Upper lobe of left lung (tissue), 4 donors: Measurements from ENCODE around the gene COL17A1.

Experiments used
- CTCF ChIP-seq, 6 experiments: fragments of 450-650 bp in 4 of 6; fragments of 200-600 bp in 2 of 6; sonication (generic) in 2 of 6; IDR thresholded peaks; one replicate each; pipeline ENCODE4 v1.5.1; 2016 to 2019; ENCODE audit warnings: antibody characterized with exemption in 6 of 6
- EP300 ChIP-seq, 4 donors: sonication (generic); formaldehyde crosslinking; IDR thresholded peaks; one replicate each; pipeline ENCODE4 v1.5.1; 2017; ENCODE audit warnings: antibody characterized with exemption in 4 of 4, control low read depth in 2 of 4
- POLR2A ChIP-seq, 4 donors: fragments of 450-650 bp; IDR thresholded peaks; one replicate each; pipeline ENCODE4 v1.5.1; 2016 to 2017; ENCODE audit warnings: antibody characterized with exemption in 4 of 4, mild to moderate bottlenecking in 2 of 4
- POLR2AphosphoS5 ChIP-seq, 2 donors: sonication (generic); formaldehyde crosslinking; IDR thresholded peaks; one replicate each; pipeline ENCODE4 v1.5.1; 2017; ENCODE audit warnings: antibody characterized with exemption in 2 of 2

- no peak for TF ChIP-seq POLR2A (IDR thresholded peaks at IDR 0.05)
- no peak for TF ChIP-seq CTCF (IDR thresholded peaks at IDR 0.05)
- no peak for TF ChIP-seq EP300 (IDR thresholded peaks at IDR 0.05)
- TF ChIP-seq POLR2AphosphoS5 (IDR thresholded peaks at IDR 0.05), result no peak
Observed at GRCh38 chr10:104031631-104032030, 54.0 kb downstream of the COL17A1 start.
